ENCODE measurements around the gene CD34.

CD34 gene

GRCh38 chr1:207850621-207851407, 60.1 kb downstream of the CD34 start:
- no peak for DNase-seq

GRCh38 chr1:207849646-207850045, 61.3 kb downstream of the CD34 start:
- DNase-seq: no peak

- no peak for DNase-seq
Measured at GRCh38 chr1:207849016-207849415, 61.9 kb downstream of the CD34 start.

- no peak for DNase-seq
Measured at GRCh38 chr1:207848234-207848633, 62.7 kb downstream of the CD34 start.

- no peak for DNase-seq
Measured at GRCh38 chr1:207847116-207847515, 63.8 kb downstream of the CD34 start.

GRCh38 chr1:207845109-207845508, 65.8 kb downstream of the CD34 start:
- DNase-seq: no peak

- no peak for DNase-seq
Measured at GRCh38 chr1:207844371-207844770, 66.6 kb downstream of the CD34 start.

GRCh38 chr1:207842506-207842905, 68.4 kb downstream of the CD34 start:
- no peak for DNase-seq

GRCh38 chr1:207841901-207842300, 69.0 kb downstream of the CD34 start:
- no peak for DNase-seq

GRCh38 chr1:207841293-207841692, 69.6 kb downstream of the CD34 start:
- DNase-seq: no peak

- DNase-seq: no peak
Measured at GRCh38 chr1:207840380-207840779, 70.5 kb downstream of the CD34 start.

- DNase-seq: no peak
Measured at GRCh38 chr1:207839083-207839413, 71.9 kb downstream of the CD34 start.

- DNase-seq: peak in 1 of 3 experiments; percentile 21
Measured at GRCh38 chr1:207838156-207839082, 72.5 kb downstream of the CD34 start.

- DNase-seq: no peak
Measured at GRCh38 chr1:207837673-207838072, 73.3 kb downstream of the CD34 start.

GRCh38 chr1:207836591-207837347, 74.2 kb downstream of the CD34 start:
- no peak for DNase-seq

GRCh38 chr1:207835958-207836357, 75.0 kb downstream of the CD34 start:
- no peak for DNase-seq

GRCh38 chr1:207833956-207834660, 76.8 kb downstream of the CD34 start:
- DNase-seq: no peak

GRCh38 chr1:207833381-207833780, 77.5 kb downstream of the CD34 start:
- DNase-seq: no peak

GRCh38 chr1:207832796-207833195, 78.1 kb downstream of the CD34 start:
- DNase-seq: no peak

GRCh38 chr1:207831517-207832327, 79.2 kb downstream of the CD34 start:
- DNase-seq: no peak
